Coronary artery (tissue), 2 donors: ENCODE measurements around the gene HIC1.

Experiments
- DNase-seq: peaks from one replicate; pipeline ENCODE4 v3.0.0-alpha.2; 2017; ENCODE audit warnings: low spot score
- H3K27ac ChIP-seq, 2 donors: fragments of 200-600 bp; sonication (generic); one replicate each; pipeline ENCODE4 v1.5.1; 2016 to 2019
- H3K4me3 ChIP-seq: fragments of 200-600 bp; sonication (generic); 2 replicates; pipeline ENCODE4 v1.5.1; 2016; ENCODE audit warnings: mild to moderate bottlenecking, moderate library complexity
- TF ChIP-seq, protein P1 (sequence below): fragments of 200-600 bp; sonication (generic); IDR thresholded peaks from one replicate; pipeline ENCODE4 v1.5.1; 2019; ENCODE audit warnings: antibody characterized with exemption

Gene HIC1

GRCh38 chr17:2094891-2095535 is 40.1 kb downstream of the HIC1 start:
- no peak for DNase-seq
- TF ChIP-seq, protein P1, sequence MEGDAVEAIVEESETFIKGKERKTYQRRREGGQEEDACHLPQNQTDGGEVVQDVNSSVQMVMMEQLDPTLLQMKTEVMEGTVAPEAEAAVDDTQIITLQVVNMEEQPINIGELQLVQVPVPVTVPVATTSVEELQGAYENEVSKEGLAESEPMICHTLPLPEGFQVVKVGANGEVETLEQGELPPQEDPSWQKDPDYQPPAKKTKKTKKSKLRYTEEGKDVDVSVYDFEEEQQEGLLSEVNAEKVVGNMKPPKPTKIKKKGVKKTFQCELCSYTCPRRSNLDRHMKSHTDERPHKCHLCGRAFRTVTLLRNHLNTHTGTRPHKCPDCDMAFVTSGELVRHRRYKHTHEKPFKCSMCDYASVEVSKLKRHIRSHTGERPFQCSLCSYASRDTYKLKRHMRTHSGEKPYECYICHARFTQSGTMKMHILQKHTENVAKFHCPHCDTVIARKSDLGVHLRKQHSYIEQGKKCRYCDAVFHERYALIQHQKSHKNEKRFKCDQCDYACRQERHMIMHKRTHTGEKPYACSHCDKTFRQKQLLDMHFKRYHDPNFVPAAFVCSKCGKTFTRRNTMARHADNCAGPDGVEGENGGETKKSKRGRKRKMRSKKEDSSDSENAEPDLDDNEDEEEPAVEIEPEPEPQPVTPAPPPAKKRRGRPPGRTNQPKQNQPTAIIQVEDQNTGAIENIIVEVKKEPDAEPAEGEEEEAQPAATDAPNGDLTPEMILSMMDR = peak; percentile 77
- Histone ChIP-seq H3K4me3 (no peak overlapping the region), H3K27ac (peak overlapping the region; percentile 34 to 61)

GRCh38 chr17:2095536-2095910 is 40.6 kb downstream of the HIC1 start:
- peak overlapping the region; percentile 34 to 61 for H3K27ac ChIP-seq
- H3K4me3 ChIP-seq = no peak overlapping the region
- no peak for DNase-seq
- TF ChIP-seq, protein P1 = no peak

- no peak overlapping the region for H3K27ac ChIP-seq
- DNase-seq = no peak
- TF ChIP-seq, protein P1 = no peak
- no peak overlapping the region for H3K4me3 ChIP-seq
Measured at GRCh38 chr17:2101448-2102257, 46.8 kb downstream of the HIC1 start.

- Histone ChIP-seq H3K27ac (no peak overlapping the region), H3K4me3 (no peak overlapping the region)
- no peak for DNase-seq
- TF ChIP-seq, protein P1 = no peak
Measured at GRCh38 chr17:2102931-2103809, 48.3 kb downstream of the HIC1 start.

- Histone ChIP-seq H3K4me3 (no peak overlapping the region), H3K27ac (peak overlapping the region in 1 of 2 donors; percentile 19)
- no peak for DNase-seq
- TF ChIP-seq, protein P1 = no peak
Measured at GRCh38 chr17:2105663-2106062, 50.8 kb downstream of the HIC1 start.

- no peak overlapping the region for H3K4me3 ChIP-seq
- DNase-seq = no peak
- H3K27ac ChIP-seq = peak overlapping the region; percentile 62 to 87
- TF ChIP-seq, protein P1 = no peak
Measured at GRCh38 chr17:2106308-2106955, 51.5 kb downstream of the HIC1 start.
